Measurements from ENCODE around the gene VWC2.

VWC2 gene

DNA sequence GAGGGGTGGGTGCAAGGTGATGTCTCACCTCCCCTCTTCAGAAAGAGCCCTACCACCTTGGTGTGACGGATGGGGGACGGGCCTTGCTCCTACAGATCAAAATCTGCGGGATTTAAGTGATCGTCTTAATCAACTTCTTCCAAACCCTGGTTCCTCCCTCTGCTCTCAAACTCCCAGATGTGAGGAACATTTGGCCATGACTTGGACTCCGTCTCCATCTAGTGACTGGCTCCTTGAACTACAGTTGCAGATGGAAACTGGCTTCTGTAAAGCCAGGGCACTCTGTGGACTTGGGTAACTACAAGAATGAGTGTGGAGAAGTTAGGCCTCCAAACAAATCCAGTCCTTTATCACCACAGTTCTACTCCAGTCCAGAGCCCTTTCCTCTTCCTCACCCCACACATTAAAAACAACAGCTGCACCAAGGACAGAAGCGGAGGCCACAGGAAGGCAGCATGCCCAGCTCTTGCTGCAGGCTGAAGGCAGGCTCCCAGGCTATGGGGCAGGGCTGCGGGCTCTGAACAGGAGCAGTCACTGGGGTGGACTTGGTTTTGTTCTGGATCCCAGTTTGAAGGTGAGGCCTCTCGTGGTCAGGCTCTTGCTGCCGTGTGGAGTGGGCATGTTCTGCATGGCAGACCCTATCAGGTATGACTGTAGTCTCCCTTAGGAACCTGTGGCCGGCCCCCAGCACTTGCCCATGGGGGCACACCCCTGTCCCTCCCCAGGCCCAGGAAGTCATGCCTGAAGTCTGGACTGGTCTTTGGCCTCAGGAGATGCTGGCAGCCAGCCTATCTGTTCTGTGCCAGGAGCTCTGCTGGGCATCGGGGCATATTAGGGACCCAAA, 79.4 kb downstream of the VWC2 start:
- DNase-seq: no peak

DNA sequence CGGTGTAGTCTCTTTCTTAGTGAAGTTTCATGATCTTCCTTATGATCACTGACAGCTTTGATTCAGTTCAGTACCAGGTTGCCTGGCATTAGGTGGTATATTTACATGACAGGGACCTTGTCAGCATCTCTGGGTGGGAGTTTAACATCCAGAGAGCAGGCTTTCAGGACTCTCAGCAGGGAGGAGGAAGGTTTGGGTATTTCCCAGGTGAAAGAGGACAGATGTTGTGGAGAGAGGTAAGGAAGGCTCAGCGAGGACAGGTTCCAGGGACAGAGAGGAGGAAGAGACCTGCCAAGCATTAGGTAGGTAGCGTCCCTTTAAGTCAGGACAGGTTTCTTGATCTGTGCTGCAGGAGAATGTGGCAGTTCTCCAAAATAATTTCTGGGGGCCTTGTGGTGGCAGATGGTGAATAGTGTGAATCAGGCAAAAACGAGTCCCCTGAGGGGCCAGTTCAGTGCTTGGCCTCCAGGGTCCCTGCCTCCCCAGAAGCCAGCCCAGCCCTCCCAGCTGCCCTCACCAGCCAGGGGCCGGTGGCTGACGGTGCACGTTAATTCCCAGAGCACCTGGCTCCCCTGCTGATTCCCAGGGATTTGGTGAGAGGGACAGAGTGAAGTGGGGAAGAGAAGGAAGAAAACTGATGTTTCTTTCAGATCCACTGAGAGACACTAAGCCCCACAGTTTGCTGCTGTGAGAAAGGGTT, 82.0 kb downstream of the VWC2 start:
- DNase-seq: no peak

DNA sequence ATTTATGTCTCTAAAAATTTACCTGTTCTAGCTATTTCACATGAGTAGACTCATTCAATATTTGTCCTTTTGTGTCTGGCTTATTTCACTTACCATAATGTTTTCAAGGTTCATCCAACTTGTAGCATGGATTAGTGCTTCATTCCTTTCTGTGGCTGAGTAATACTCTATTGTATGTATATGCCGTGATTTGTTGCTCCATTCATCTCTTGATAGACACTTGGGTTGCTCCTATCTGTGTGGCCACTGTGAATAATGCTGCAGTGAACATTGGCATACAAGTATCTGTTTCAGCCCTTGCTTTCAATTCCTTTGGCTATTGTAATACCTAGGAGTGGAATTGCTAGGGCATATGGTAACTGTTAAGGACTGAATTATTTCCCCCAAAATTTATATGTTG, 86.9 kb downstream of the VWC2 start:
- no peak for DNase-seq

DNA sequence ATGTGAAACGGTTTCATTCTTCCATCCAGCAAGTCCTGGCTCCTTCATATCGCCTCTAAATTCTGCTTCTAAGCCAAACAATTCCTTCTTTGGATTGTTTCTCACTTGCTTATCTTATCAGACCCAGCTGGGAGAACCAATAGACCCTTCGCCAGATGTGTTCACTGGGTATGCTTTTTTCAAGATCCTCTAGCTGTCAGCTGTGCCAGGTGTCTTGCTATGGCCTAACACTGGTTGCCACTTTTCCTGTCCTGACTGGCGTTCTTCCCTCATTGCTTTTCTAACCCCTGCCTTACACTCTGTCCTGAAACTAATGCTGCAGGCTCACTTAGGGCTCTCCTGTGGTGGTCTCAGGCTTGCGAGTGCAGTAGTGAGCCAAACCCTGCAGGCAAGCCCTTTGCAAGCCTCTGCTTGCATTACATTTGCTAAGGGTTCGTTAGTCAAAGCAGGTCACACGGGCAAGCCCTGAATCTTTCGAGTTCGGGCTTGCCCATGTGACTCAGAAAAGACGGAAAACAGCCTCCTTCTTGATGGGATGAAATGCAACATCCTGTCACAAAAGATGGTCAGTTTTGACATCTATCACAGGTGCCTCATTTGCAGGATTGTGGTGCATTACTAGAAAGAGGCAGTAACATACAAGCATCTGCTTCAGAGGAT, 92.8 kb downstream of the VWC2 start:
- no peak for DNase-seq

DNA sequence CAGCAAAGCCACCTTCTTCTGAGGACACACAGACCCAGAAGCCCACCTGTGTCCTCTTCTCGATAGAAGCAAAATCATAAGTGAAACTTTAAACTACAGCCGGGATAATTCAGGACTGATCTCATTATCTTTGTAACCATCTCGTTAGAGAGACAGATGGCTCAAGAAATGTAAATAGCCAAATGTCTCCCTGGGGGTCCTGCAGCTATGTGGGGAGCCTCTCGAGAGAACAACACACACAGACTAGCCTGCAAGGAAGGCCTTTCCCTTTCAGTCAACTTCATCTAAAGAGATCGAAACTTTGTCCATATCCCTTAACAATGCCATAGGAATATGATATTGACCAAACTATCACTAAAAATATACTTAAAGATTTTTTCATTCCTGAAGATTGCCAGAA, 93.5 kb downstream of the VWC2 start:
- DNase-seq: no peak

DNA sequence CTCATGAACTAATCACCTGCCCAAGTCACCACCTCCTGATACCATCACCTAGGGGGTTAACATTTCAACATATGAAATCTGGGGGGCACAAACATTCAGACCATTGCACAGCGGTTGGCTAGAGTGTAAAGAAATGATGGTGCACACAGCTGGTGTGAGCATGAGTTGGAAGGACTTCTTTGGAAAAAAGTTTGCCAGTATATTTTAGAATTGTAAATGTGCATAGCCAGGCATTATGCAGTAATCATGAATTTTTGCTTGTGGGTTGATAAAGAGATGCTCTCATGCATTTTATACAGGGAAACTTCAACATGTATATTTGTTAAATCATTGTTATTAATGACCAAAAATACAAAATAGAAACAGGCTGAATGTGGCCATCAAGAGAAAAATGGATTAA, 100.0 kb downstream of the VWC2 start:
- DNase-seq: no peak

DNA sequence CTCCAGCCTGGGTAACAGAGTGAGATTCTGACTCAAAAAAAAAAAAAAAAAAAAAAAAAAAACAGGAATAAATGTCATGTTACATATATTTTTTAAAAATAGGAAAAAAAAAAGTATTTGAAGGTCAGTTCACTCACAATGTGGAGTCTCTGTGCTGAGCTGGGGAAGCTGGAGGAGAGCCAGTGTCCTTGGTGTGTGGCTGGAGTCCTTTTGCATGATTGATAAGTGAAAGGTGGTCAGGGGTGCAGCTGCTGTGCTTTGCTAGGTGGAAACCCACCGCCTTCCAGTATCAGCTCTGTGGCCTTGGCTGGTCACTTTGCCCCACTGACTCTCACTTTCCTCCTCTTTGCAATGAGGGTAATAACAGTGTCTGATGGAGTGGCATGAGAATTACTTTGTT, 101.9 kb downstream of the VWC2 start:
- DNase-seq: no peak

DNA sequence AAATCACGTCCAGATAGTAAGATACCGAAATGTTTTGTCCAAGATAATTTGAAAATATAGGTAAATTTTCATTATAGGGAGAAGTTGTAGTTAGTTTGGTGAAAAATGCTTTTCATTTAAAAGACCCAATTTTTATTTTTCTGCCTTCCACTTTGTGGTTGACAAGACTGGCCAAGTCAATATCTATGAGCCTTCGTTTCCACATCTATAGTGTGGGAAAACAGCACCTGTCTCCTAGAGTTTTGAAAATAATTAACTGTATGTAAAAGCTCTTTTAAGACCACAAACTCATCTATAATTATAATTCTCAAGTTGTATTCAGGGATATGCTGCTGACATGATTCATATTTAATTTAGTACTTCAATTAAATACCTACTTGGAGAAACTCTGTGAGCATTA, 102.8 kb downstream of the VWC2 start:
- no peak for DNase-seq

DNA sequence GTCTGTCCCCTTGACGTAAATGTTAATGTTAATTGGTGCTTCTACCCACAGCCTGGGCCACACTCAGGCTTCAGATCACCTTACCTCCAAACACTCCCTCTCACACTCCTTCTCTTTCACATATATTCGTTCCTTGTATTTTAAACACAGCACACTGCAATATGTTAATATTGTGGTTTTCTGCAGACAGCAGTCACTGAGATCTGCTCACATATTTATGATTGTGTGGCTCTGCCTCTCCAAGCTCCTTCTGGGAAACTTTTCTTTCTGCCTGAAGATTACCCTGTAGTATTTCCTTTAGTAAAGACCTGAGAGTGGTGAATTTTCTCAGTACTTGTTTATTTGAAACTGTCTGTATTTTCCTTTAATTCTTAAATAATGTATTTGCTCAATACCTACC, 104.7 kb downstream of the VWC2 start:
- no peak for DNase-seq

DNA sequence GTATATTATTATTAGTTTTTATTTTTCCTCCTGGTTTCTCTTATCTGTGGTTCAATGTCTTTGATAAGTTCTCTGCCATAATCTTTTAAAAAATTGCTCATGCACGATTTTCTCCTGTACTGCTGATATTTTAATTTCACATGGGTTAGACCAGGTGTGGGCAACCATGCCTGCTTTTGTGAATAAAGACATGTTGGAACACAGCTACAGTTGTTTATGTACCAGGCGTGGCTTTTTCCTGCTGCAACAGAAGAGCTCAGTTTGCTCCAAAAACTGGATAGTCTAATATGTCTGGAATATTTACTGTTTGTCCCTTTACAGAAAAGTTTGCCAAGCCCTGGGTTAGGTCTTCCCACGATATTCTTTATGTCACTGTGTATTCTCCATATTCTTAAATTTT, 105.2 kb downstream of the VWC2 start:
- no peak for DNase-seq

DNA sequence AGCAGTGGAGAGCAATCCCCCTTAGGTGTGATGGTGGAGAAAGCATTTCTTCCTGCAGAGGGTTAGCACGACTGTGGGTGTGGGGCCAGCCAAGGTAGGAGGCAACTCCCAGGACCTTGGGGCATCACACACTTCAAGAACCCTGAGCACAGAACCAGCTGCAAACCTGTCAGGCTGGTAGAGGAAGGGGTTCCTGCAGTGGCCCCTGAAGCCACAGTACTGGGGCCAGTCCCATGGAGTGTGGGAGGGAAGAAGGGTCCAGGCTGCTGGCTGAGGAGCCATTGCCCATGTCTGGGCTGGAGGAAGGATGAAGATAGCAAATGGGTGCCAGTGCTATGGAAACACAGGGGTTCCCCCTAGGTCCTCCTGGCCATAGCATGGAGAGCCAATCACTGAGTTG, 110.5 kb downstream of the VWC2 start:
- no peak for DNase-seq

DNA sequence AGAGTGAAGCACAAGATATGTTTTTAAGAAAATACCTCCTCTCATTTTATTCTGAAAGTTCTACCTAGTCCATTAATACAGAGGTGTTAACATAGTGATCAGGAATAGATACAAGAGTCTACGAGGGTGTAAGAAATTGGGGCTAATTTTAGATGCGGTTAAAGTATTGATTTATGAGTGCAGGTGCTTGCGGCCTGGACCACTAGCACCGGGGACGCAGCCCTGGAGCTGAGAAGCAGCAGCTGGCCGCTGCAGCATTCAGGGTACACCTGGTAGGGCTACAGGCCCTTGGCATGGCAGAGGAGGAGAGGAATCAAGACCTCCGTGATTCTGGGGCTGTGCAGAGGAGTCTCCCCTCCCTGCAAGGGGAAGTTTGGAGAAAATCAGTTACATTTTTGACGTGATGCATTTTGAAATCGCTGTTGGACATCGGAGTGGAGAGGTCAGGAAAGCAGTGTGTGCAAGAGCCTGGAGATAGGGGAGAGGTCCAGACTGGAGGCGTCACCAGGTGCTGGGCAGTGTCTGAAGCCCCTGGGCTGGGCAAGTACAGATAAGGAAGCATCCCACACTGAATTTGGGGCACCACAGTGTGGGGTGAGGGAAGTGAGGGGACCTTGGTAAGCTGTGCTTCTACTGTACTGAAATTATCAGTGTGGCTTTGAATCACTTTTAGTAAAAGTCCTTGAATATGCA, 112.3 kb downstream of the VWC2 start:
- DNase-seq: no peak

DNA sequence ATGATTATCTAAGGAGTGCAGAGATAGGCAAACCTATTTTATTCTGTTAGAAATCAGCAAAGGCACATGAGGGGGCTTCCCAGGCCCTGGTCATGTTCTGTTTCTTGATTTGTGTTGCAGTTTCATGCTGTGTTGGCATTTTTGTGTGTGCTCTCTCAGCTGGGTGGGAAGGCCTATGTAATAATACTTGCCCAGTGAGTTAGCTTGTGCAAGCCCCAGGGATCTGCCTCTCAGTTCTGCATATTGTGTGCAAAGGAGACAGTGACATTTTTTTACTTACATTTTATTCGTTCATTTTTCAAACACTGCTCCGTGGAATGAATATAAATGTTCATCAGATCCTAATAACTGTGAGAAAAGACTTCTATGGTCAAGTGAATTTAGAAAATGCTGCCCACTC, 119.0 kb downstream of the VWC2 start:
- DNase-seq: no peak

DNA sequence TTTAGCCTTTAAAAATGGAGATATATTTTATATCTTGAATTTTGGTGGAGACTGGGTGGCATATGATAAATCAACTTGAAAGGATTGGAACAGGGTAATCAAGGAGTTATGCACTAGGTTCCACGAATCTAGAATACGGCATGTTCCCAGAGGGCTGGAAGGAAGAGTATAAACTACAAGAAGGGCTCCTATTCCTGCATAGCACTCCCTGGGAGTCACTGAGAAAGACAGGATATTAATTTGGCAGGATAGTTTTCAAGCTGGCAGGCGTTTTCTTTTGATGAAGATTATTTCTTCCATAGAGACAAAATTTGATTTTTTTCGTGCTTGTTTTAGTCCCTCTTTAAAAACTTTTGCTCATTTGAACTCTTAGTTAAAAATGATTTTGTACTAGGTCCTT, 119.7 kb downstream of the VWC2 start:
- DNase-seq: no peak

DNA sequence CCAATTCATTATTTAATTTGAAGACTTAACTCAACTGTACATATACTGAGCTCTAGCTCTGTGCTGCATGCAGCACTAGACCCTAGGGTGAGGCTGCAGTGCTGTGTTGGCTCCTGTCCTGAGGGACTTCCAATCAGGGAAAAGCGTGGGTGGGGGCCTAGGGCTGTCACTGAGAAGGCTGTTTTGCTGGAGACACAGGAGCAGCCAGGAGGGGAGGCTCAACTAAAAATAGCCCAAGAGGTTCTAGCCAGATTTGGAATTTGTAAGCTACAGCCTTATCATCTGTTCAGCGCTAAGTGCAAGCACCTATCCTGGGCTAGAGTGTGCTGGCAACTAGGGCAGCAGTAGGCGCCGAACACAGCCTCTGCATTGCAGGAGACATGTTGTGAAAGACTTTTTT, 121.1 kb downstream of the VWC2 start:
- DNase-seq: no peak

DNA sequence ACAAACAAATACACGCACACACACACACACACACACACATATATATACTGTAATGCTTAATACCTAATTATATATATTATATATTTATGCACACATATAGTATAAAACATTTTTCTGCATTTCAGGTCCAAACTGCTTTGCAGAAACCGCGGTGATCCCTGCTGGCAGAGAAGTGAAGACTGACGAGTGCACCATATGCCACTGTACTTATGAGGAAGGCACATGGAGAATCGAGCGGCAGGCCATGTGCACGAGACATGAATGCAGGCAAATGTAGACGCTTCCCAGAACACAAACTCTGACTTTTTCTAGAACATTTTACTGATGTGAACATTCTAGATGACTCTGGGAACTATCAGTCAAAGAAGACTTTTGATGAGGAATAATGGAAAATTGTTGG, 138.5 kb downstream of the VWC2 start:
- DNase-seq: no peak

DNA sequence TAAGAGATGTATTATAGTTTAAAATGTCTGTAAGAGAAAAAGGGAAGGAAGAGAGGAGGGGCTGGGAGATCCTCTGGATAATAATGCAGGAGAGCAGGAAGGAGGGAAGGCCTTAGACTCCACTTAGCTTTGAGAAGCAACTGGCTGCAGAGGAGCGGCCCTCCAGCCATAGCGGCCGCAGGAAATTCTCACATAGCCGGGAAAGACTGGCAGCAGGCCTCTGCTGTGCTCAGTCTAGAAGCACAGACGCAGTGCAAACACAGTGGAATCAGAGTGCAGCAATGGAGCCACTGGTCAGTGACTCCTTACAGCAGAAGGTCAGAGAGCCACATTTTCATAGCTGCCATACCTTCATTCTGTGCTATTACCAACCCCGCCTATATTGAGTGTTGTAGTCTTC, 153.3 kb downstream of the VWC2 start:
- no peak for DNase-seq

DNA sequence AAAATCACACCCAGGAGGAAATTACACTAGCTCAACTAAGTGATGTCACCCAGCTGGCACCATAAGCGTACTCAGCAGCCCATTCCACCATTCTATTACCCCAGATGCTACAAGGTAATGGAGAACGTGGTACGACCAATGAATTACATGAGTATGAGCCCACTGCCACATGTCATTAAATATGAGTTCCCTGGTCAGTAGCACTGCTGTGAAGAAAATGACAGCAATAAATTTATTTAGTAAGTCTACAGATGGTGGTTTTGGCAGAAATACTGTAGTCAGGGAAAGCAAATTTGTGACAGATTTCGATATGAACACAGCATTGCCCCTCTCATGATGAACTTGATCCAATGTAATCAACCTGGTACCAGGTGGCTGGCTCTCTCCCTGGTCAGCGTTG, 154.2 kb downstream of the VWC2 start:
- no peak for DNase-seq

DNA sequence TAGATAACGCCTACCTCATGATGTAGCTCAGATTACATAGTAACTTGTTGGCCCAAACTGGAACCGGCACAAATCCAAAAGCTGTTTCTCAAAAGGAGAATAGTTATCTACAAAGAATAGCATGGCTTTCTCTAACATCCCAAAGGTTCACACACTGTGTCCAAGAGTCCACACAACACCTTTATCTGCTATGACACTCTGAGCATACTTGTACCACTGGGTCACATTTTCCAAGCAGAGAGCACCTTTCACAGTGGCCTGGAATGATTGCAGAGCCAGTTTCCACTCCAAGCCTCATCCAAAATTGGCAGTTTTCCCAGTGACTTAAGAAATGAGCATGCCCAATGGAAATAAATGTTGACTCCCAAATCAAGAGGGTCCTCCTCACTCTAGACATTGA, 155.3 kb downstream of the VWC2 start:
- DNase-seq: no peak

DNA sequence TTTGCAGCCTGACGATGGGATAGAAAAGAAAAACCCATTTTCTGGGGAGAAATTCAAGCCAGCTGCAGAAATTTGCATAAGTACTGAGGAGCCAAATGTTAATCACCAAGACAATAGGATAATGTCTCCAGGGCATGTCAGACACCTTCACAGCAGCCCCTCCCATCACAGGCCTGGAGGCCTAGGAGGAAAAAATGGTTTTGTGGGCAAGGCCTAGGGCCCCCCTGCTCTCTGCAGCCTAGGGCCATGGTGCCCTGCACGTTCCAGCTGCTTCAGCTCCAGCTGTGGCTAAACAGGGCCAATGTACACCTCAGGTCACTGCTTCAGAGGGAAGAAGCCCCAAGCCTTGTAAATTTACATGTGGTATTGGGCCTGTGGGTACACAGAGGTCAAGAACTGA, 158.2 kb downstream of the VWC2 start:
- DNase-seq: no peak

DNA sequence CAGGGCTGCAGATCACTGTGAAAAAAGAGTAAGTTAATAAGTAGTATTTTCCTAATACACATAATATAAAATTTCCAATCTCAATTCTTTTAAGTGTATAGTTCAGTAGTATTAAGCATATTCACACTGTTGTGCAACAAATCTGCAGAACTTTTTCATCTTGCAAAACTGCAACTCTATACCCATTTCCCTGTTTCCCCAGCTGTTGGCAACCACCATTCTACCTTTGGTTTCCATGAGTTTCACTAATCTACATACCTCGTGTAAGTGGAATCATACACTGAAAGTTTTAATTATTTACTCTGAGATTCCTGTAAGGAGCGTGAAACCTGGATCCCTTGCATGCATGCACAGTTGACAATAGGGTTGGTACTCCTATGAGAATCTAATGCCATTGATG, 164.2 kb downstream of the VWC2 start:
- DNase-seq: no peak

Data from stimulated activated CD4-positive, alpha-beta T cell treated with anti-CD3 and anti-CD28 coated beads, Interleukin-12 subunit alpha, Interleukin-12 subunit beta, amount 100 ng/mL, for 4 hours (primary cell).